Keratinocyte (primary cell): ENCODE measurements around the gene DIO1.

Experiments used
- EZH2 ChIP-seq: IDR thresholded peaks from one replicate; pipeline ENCODE4 v1.6.1; 2012; ENCODE audit warnings: inconsistent platforms, mild to moderate bottlenecking, low read length, moderate library complexity
- TF ChIP-seq, protein P1 (sequence below), 3 experiments: IDR thresholded peaks in 1 of 3; conservative IDR thresholded peaks in 1 of 3; optimal IDR thresholded peaks in 1 of 3; 2 replicates in 2 of 3; 3 replicates in 1 of 3; pipeline versions ENCODE3 to v1.5.1; 2011; ENCODE audit warnings: low read length in 3 of 3, mild to moderate bottlenecking in 3 of 3, moderate library complexity in 2 of 3, control low read depth in 1 of 3, inconsistent platforms in 1 of 3; ENCODE audit not compliant: insufficient read depth in 2 of 3; ENCODE audit errors: extremely low read depth in 1 of 3

- TF ChIP-seq, protein P1, sequence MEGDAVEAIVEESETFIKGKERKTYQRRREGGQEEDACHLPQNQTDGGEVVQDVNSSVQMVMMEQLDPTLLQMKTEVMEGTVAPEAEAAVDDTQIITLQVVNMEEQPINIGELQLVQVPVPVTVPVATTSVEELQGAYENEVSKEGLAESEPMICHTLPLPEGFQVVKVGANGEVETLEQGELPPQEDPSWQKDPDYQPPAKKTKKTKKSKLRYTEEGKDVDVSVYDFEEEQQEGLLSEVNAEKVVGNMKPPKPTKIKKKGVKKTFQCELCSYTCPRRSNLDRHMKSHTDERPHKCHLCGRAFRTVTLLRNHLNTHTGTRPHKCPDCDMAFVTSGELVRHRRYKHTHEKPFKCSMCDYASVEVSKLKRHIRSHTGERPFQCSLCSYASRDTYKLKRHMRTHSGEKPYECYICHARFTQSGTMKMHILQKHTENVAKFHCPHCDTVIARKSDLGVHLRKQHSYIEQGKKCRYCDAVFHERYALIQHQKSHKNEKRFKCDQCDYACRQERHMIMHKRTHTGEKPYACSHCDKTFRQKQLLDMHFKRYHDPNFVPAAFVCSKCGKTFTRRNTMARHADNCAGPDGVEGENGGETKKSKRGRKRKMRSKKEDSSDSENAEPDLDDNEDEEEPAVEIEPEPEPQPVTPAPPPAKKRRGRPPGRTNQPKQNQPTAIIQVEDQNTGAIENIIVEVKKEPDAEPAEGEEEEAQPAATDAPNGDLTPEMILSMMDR (optimal IDR thresholded peaks at IDR 0.05 in 1 of 3, IDR thresholded peaks at IDR 0.05 in 1 of 3, conservative IDR thresholded peaks at IDR 0.05 in 1 of 3; ENCODE audit: extremely low read depth in 1 of 3, insufficient read depth in 2 of 3, low read length in 3 of 3) = no peak
- no peak for TF ChIP-seq EZH2
Observed at GRCh38 chr1:53947172-53947907, 53.4 kb downstream of the DIO1 start.
